ENCODE measurements around the gene ST8SIA1.

- TF ChIP-seq CTCF (IDR thresholded peaks at IDR 0.05; ENCODE audit: insufficient read depth, low read length, poor library complexity, severe bottlenecking) (no peak), EZH2phosphoT487 (conservative IDR thresholded peaks at IDR 0.05; ENCODE audit: low read length) (no peak)
Measured at GRCh38 chr12:22164139-22164538, 170.4 kb downstream of the ST8SIA1 start.

Data from SU-DHL-6 (cell line).